H9 (cell line): ENCODE results near the gene OSBPL9. TPM values are rescaled to one million over a fixed set of nuclear protein-coding genes. Genes with fewer than 3 reads are reported as not detected.

Experiments used
- DNase-seq: peaks from one replicate; pipeline ENCODE4 v3.0.0-alpha.2; 2017
- H2AFZ ChIP-seq: one replicate; pipeline ENCODE4 v1.6.1; 2013; ENCODE audit warnings: mild to moderate bottlenecking, low read length, control low read depth, moderate library complexity
- H2AK5ac ChIP-seq: 2 replicates; pipeline ENCODE4 v1.6.1; 2013; ENCODE audit warnings: low read length, control low read depth, mixed read lengths; ENCODE audit not compliant: insufficient read length
- H2BK120ac ChIP-seq: one replicate; pipeline ENCODE4 v1.6.1; 2013; ENCODE audit warnings: low read depth, mild to moderate bottlenecking, low read length, control low read depth, inconsistent platforms; ENCODE audit not compliant: poor library complexity, severe bottlenecking
- H2BK12ac ChIP-seq: 2 replicates; pipeline ENCODE4 v1.6.1; 2013; ENCODE audit warnings: low read length, control low read depth, mixed read lengths, low read depth; ENCODE audit not compliant: insufficient read length
- H2BK15ac ChIP-seq: 2 replicates; pipeline ENCODE4 v1.6.1; 2013; ENCODE audit warnings: low read depth, low read length, control low read depth
- H2BK20ac ChIP-seq: one replicate; pipeline ENCODE4 v1.6.1; 2013; ENCODE audit warnings: low read depth, mild to moderate bottlenecking, low read length, control low read depth, inconsistent platforms; ENCODE audit not compliant: poor library complexity, severe bottlenecking
- H2BK5ac ChIP-seq: 2 replicates; pipeline ENCODE4 v1.6.1; 2013; ENCODE audit warnings: low read length, control low read depth, mixed read lengths; ENCODE audit not compliant: insufficient read length
- H3K14ac ChIP-seq: 2 replicates; pipeline ENCODE4 v1.6.1; 2013; ENCODE audit warnings: low read length, control low read depth; ENCODE audit not compliant: insufficient read depth
- H3K18ac ChIP-seq: 2 replicates; pipeline ENCODE4 v1.6.1; 2013; ENCODE audit warnings: low read depth, mild to moderate bottlenecking, mixed read lengths, low read length, control low read depth; ENCODE audit not compliant: insufficient read length
- H3K23ac ChIP-seq: 2 replicates; pipeline ENCODE4 v1.6.1; 2013; ENCODE audit warnings: low read length, control low read depth, mixed read lengths, low read depth; ENCODE audit not compliant: insufficient read length
- H3K23me2 ChIP-seq: 2 replicates; pipeline ENCODE4 v1.6.1; 2013; ENCODE audit warnings: low read depth, mild to moderate bottlenecking, mixed read lengths, low read length, control low read depth; ENCODE audit not compliant: insufficient read length, poor library complexity, severe bottlenecking
- H3K27ac ChIP-seq: 2 replicates; pipeline ENCODE4 v1.5.1; 2013; ENCODE audit warnings: low read length, control low read depth, mixed read lengths, low read depth; ENCODE audit not compliant: insufficient read length
- H3K27me3 ChIP-seq: 2 replicates; pipeline ENCODE4 v1.6.1; 2013; ENCODE audit warnings: low read length, control low read depth, inconsistent platforms; ENCODE audit not compliant: insufficient read depth
- H3K4ac ChIP-seq: 2 replicates; pipeline ENCODE4 v1.6.1; 2013; ENCODE audit warnings: low read depth, mild to moderate bottlenecking, control low read depth, inconsistent platforms, low read length, moderate library complexity
- H3K4me1 ChIP-seq: 2 replicates; pipeline ENCODE4 v1.6.1; 2013; ENCODE audit warnings: low read length, control low read depth, inconsistent platforms; ENCODE audit not compliant: insufficient read depth
- H3K4me2 ChIP-seq: 2 replicates; pipeline ENCODE4 v1.6.1; 2013; ENCODE audit warnings: low read length, control low read depth, mixed read lengths; ENCODE audit not compliant: insufficient read length, insufficient read depth
- H3K56ac ChIP-seq: 2 replicates; pipeline ENCODE4 v1.6.1; 2013; ENCODE audit warnings: low read depth, mild to moderate bottlenecking, mixed read lengths, low read length, control low read depth; ENCODE audit not compliant: insufficient read length
- H3K79me1 ChIP-seq: 2 replicates; pipeline ENCODE4 v1.6.1; 2013; ENCODE audit warnings: low read depth, mild to moderate bottlenecking, moderate library complexity, low read length, control low read depth, inconsistent platforms; ENCODE audit not compliant: insufficient read depth, poor library complexity, severe bottlenecking
- H3K79me2 ChIP-seq: 2 replicates; pipeline ENCODE4 v1.6.1; 2013; ENCODE audit warnings: low read length, control low read depth, inconsistent platforms; ENCODE audit not compliant: insufficient read depth
- H3K9ac ChIP-seq: 2 replicates; pipeline ENCODE4 v1.6.1; 2013; ENCODE audit warnings: low read length, control low read depth, mixed read lengths; ENCODE audit not compliant: insufficient read length; ENCODE audit errors: extremely low read depth
- H3K9me3 ChIP-seq: one replicate; pipeline ENCODE4 v1.6.1; 2013; ENCODE audit warnings: low read depth, low read length, inconsistent platforms; ENCODE audit not compliant: control insufficient read depth
- H3T11ph ChIP-seq: one replicate; pipeline ENCODE4 v1.6.1; 2013; ENCODE audit warnings: mild to moderate bottlenecking, low read length, control low read depth, inconsistent platforms
- H4K20me1 ChIP-seq: one replicate; pipeline ENCODE4 v1.6.1; 2013; ENCODE audit not compliant: control insufficient read depth, insufficient read length, insufficient read depth
- H4K5ac ChIP-seq: 2 replicates; pipeline ENCODE4 v1.6.1; 2013; ENCODE audit warnings: low read depth, mild to moderate bottlenecking, mixed read lengths, low read length, control low read depth; ENCODE audit not compliant: insufficient read length
- H4K8ac ChIP-seq: replicated peaks from 2 replicates; pipeline ENCODE4 v1.6.1; 2013; ENCODE audit warnings: low read length, control low read depth, mixed read lengths, low read depth; ENCODE audit not compliant: insufficient read length
- H4K91ac ChIP-seq: 2 replicates; pipeline ENCODE4 v1.6.1; 2013; ENCODE audit warnings: low read depth, mild to moderate bottlenecking, moderate library complexity, mixed read lengths, low read length, control low read depth; ENCODE audit not compliant: insufficient read length
- H3K27ac Mint-ChIP-seq, 3 experiments: 2 replicates in 2 of 3; 3 replicates in 1 of 3; pipeline ENCODE4 v1.8.0; 2020 to 2021; ENCODE audit warnings: mixed read lengths in 3 of 3, mild to moderate bottlenecking in 1 of 3, moderate library complexity in 1 of 3
- H3K27me3 Mint-ChIP-seq: 2 replicates; pipeline ENCODE4 v1.8.0; 2021; ENCODE audit warnings: low read depth, mild to moderate bottlenecking, moderate library complexity, mixed read lengths
- H3K36me3 Mint-ChIP-seq, 3 experiments: 2 replicates in 2 of 3; 3 replicates in 1 of 3; pipeline ENCODE4 v1.8.0; 2020 to 2021; ENCODE audit warnings: low read depth in 3 of 3, mixed read lengths in 3 of 3; ENCODE audit not compliant: insufficient read depth in 1 of 3
- H3K4me1 Mint-ChIP-seq, 2 experiments: 2 replicates each; pipeline ENCODE4 v1.8.0; 2020; ENCODE audit warnings: mixed read lengths in 2 of 2
- H3K4me3 Mint-ChIP-seq, 2 experiments: 2 replicates in 1 of 2; 3 replicates in 1 of 2; pipeline ENCODE4 v1.8.0; 2020 to 2021; ENCODE audit warnings: mild to moderate bottlenecking in 2 of 2, mixed read lengths in 2 of 2, moderate library complexity in 1 of 2
- H3K9me3 Mint-ChIP-seq, 2 experiments: 2 replicates in 1 of 2; 3 replicates in 1 of 2; pipeline ENCODE4 v1.8.0; 2020; ENCODE audit warnings: mild to moderate bottlenecking in 2 of 2, mixed read lengths in 2 of 2, moderate library complexity in 1 of 2
- CTCF ChIP-seq: fragments of 200-600 bp; sonication (generic); conservative IDR thresholded peaks from 3 replicates; pipeline ENCODE4 v1.8.0; 2021; ENCODE audit warnings: antibody characterized with exemption, mild to moderate bottlenecking
- WGBS: extraction: QIAGEN DNeasy Blood & Tissue Kit; methylation state at CpG from one replicate; pipeline ENCODE4 v1.1.7; 2013; ENCODE audit warnings: missing lambda C conversion rate, low lambda C conversion rate, mixed read lengths; ENCODE audit not compliant: insufficient read length; ENCODE audit errors: extremely low coverage; 5-methylcytosine and 5-hydroxymethylcytosine counted together
- total RNA-seq: library from RNA; stranded (reverse); gene quantifications from 2 replicates; pipeline ENCODE4 v1.2.1, GENCODE V29; 2021

The OSBPL9 gene
- total RNA-seq, 1 experiment from 2014 or later = 76.7 TPM

DNA sequence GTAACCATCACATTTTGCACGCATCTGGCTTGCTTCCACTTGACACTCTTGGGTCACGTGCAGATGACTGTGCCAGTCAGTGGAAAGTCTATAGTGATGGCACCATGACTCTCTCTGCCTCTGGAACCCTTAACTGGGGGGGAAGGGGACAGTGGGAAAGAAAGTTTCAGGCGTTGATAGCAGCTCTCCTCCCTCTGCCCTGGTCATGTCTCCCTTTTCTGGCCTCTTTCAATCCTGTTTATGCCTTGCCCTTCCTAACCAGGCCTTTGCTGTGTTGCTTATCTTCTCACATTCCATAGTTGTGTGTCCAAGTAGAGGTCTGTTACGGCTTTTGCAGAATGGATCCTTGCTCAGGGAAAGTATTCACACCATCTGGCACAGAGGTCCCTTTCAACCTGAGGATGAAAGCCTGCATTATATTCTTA is 168.1 kb downstream of the OSBPL9 start:
- Histone ChIP-seq H3K23me2 (no peaks in the 10 kb centered on the region), H2BK120ac (no peak overlapping the region), H3K23ac (no peak overlapping the region), H2AFZ (no peak overlapping the region), H2BK5ac (no peak overlapping the region), H3K56ac (no peak overlapping the region), H3K14ac (no peak overlapping the region), H4K8ac (no peak overlapping the region), H3K9ac (no peak overlapping the region), H4K91ac (no peak overlapping the region), H3K79me2 (no peaks in the 10 kb centered on the region), H3K27ac (no peak overlapping the region), H3K4ac (no peak overlapping the region), H2AK5ac (no peak overlapping the region), H3K9me3 (no peaks in the 10 kb centered on the region), H3K4me2 (no peak overlapping the region), H2BK12ac (no peak overlapping the region), H3K27me3 (no peaks in the 10 kb centered on the region), H3K18ac (no peak overlapping the region), H4K5ac (no peak overlapping the region), H3K4me1 (no peaks in the 10 kb centered on the region), H4K20me1 (no peaks in the 10 kb centered on the region), H2BK20ac (no peak overlapping the region), H3T11ph (no peak overlapping the region), H3K79me1 (no peaks in the 10 kb centered on the region), H2BK15ac (no peak overlapping the region)
- peaks cover 13 to 84% (median 66%) of the 10 kb centered on the region in 3 experiments; a peak in 6 of 7 replicates for H3K36me3 Mint-ChIP-seq
- no peak for TF ChIP-seq CTCF
- no peak for DNase-seq
- H3K27me3 Mint-ChIP-seq = no peaks in the 10 kb centered on the region
- H3K4me3 Mint-ChIP-seq = no peak overlapping the region
- no CpG with 5 or more reads among the region's 4 CpGs for WGBS
- no peaks in the 10 kb centered on the region for H3K4me1 Mint-ChIP-seq
- no peaks in the 10 kb centered on the region for H3K9me3 Mint-ChIP-seq
- peak overlapping the region in 2 of 3 experiments; percentile 6 to 44; a peak in 2 of 7 replicates for H3K27ac Mint-ChIP-seq
